Renal cortical epithelial cell (primary cell): ENCODE data around the gene SPIRE1. TPM values are rescaled to one million over a fixed set of nuclear protein-coding genes. Genes with fewer than 3 reads are reported as not detected.
"Not testable (repeated sequence)": the region's sequence is repeated elsewhere in the genome, so short reads cannot be mapped to it uniquely, and the experiment has no call there.

Source experiments
- DNase-seq: peaks from one replicate; pipeline ENCODE4 v3.0.0-alpha.2; 2011; ENCODE audit warnings: low read depth
- total RNA-seq: library from RNA; depleted of rRNA; stranded (reverse); fragments of >200 nt; gene quantifications from 2 replicates; pipeline ENCODE4 v1.2.3, GENCODE V29; 2014

Gene SPIRE1
- total RNA-seq, 1 donor from 2014 or later = 45.9 TPM

GRCh38 chr18:12645751-12646203, 12.1 kb downstream of the SPIRE1 start:
- peak; percentile 56 for DNase-seq

- no peak for DNase-seq
Observed at GRCh38 chr18:12645254-12645653, 12.7 kb downstream of the SPIRE1 start.

GRCh38 chr18:12643756-12644155, 14.2 kb downstream of the SPIRE1 start:
- DNase-seq = not testable (repeated sequence)

DNA sequence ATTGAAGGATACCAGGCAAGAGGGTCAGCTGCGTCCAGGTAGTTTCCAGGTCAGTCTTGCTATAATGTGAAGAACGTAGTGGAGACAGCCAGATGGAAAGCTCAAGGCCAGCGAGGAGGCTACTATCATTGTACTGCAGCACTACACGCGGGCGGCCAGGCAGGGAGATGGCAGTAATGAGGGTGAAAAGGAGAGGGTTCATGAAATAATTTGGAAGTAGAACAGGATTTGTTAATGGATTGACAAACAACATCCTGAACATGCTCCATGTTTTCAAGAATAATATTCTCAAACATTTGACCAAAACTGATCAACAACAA, 17.1 kb downstream of the SPIRE1 start:
- DNase-seq = no peak

- DNase-seq = peak; percentile 76
Observed at GRCh38 chr18:12639990-12640880, 17.7 kb downstream of the SPIRE1 start.

DNA sequence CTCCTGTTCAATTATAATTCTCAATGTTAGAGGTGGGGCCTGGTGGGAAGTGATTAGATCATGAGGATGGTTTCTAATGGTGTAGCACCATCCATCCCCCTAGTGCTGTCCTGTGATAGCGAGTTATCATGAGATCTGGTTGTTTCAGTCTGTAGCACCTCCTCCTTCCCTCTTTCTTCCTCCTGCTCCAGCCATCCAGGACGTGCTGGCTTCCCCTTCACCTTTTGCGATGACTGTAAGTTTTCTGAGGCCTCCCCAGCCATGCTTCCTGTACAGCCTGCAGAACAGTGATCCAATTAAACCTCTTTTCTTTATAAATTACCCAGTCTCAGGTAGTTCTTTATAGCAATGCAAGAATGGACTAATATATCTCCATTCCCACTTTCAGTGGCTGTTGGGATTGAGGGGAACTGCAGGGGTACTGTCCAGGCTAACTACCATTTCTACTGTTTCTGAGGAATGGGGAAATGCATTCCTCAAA, 19.2 kb downstream of the SPIRE1 start:
- DNase-seq = no peak

DNA sequence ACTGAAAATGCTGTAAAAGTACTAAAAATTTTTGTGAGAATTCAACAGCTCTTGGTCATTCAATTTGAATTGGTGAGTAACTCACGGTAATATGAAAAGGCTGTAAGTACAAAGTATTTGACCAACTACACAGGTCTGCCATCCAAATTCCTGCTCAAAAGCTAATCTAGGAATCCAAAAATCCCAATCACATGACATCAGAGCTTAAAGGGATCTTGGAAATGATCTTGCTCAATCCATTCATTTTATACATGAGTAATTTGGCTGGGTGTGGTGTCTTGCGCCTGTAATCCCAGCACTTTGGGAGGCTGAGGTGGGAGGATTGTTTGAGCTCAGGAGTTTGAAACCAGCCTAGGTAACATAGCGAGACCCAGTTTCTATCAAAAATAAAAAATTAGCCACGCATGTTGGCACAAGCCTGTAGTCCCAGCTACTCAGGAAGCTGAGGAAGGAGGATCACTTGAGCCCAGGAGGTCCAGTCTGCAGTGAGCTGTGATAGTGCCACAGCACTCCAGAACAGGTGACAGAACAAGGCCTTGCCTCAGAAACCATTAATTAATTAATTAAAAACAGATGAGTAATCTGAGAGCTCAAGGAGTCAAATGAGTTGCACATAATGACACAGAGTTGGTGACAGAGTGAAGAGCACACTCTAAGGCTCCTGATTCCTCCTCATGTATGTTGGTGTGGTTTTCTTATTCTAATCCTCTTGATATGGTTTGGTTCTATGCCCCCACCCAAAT, 19.8 kb downstream of the SPIRE1 start:
- DNase-seq = no peak

DNA sequence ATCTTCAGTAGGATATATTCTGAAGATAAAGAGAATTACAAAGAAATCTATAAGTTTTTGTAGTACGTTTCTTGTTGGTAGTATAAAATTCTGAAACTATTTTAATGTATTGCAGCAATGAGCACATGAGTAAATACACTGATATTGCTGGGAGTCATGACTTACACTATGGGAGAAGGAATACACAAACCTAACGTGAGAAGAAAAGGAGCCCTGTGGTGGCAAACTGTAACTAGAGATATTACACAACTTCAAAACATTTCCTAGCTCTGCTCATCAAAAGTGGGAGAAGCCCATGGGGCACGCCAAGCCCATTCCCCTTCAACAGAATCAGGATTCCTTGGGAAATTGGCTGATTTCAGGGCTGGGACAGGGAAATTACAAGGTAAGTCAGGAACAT, 20.5 kb downstream of the SPIRE1 start:
- DNase-seq = no peak

DNA sequence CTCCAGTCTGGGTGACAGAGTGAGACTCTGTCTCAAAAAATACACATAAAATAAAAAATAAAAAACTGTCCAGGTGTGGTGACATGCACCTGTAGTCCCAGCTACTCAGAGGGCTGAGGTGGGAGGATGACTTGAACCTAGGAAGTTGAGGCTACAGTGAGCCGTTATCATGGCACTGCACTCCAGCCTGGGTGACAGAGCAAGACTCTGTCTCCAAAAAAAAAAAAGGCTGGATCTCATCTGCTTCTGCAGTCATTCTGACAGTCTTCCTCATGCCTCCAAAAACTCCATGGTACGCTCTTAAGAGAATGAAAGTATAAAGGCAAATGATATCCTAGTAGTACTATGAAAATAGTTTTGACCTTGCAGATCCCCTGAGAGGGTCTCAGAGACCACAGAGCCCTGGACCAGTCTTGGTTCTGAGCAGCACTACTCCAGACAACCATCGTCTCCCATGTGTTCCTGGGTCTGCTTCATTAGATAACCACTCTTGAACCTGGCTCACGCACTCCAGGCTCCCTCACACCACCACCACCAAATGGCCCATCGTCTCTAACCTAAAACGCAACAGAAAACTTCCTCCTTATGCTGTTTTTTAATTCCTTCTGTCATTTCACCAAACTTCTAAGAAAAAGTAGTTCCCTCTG, 26.0 kb downstream of the SPIRE1 start:
- DNase-seq = no peak

DNA sequence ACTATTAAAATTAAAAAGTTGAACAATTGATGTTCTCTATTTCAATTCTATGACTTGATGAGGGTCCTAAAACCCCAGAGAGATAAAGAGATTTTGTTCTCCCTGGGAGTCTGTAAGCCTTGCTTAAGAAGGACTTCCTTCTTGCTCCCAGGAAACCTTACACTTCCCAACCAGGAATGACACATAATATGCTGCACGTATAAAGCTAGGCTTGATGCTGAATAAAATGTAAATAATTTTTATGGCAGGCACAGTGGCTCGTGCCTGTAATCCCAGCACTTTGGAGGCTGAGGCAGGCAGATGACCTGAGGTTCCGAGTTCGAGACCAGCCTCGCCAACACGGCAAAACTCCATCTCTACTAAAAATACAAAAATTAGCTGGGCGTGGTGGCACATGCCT, 27.8 kb downstream of the SPIRE1 start:
- peak; percentile 58 for DNase-seq

DNA sequence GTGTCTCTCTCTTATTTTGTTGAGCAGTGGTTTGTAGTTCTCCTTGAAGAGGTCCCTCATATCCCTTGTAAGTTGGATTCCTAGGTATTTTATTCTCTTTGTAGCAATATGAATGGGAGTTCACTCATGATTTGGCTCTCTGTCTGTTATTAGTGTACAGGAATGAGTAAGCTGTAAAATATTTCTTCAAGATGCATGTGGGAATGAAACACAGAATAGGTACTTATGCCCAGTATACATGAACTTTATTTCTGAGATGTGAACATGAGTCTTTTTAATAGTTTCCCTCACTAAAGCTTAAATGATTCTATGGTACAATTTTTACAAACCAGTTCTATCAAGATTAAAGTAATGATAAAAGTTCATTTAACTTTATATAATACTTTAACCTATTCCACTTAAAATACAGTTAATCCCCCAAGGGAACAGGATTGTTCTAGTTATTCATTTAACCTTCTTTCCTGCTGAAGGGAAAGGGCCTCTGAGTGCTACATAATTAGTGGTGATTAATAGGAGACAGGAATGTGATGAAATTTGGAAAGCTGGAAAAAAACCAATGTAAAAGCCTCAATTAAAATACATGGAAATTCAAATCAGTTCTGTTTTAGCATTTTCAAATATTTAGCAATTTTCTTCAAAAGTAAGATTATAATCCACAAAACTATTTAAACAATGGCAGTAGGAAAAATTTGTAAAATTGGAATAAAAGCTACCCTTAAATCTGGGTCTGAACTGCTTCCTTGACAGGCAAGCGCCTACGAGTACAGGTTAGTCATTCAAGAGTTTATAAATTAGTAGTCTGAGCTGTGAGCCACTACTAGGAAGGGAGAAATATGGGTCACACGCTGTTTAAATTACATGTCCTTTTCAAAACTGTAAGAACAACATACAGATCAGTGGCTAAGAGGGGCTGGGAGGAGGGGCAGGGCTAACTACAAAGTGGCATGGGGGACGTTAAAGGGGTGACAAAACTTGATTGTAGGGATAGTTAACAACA, 28.9 kb downstream of the SPIRE1 start:
- DNase-seq = peak; percentile 93

GRCh38 chr18:12627199-12627598, 30.7 kb downstream of the SPIRE1 start:
- not testable (repeated sequence) for DNase-seq

- DNase-seq = peak; percentile 75
Observed at GRCh38 chr18:12625241-12625640, 32.7 kb downstream of the SPIRE1 start.

DNA sequence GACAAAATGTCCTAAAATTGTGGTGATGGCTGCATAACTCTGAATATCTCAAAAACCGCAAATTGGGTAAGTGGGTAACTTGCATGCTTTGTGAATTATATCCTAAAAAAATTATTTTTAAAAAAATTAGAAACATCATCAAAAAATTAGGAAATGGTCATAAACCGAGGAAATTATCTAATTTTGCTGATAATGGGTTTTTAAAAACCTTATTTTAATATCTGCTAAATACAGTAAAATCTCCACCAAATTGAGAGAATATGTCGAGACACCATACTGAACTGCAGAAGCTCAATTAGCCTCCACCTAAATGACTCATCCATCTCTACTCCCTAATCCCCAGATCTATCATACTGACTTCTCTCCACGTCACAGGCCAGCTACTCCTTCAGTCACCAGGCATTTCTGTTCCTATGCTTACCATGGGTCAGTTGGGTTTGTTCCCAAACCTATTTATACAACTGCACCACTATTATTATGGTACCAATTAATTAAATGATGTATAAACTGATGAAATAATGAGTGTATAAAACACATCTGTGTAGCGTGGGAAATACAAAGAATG, 36.1 kb downstream of the SPIRE1 start:
- no peak for DNase-seq

- no peak for DNase-seq
Observed at GRCh38 chr18:12615748-12616147, 42.2 kb downstream of the SPIRE1 start.

DNA sequence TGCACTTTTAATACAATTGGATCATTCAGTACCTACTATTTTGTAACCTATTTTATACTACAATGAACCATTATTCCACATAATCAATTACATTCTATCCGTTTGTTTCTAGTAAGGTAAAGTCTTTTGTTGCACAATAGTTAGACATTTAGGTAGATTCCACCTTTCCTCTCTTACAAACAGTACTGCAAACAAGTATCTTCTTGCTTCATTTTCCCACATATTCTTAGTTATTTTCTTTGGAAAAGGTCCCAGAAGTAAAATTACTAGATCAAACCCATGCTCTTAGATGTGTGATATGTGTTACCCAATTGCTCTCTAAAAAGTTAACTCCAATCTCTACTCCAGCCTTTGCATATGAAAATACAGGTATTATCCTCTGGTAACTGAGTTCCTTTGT, 49.6 kb downstream of the SPIRE1 start:
- DNase-seq = peak; percentile 87

DNA sequence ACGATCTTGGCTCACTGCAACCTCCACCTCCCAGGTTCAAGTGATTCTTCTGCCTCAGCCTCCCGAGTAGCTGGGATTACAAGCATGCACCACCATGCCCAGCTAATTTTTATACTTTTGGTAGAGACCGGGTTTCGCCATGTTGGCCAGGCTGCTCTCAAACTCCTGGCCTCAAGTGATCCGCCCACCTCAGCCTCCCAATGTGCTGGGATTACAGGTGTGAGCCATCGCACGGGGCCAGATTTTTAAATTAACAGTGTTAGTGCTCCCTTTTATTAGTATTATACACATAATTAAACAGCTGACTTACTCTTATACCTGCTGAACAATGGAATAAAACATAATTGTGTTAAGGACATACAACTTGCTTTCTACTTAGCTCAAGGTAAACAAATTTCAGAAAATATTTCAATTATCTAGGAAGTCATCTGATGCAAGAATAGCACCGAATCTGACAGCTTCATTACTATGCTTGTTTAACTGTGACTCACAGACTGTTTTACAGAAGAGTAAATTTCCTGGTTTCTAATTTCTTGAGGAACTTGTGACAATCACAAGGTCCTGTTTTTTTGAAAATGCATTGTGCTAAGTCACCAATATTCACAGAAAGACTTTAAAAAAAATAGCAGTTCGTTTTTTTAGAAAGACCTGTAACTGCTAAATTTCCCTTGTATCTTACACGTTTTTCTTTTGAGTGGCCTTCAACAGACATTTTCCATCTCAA, 51.2 kb downstream of the SPIRE1 start:
- peak; percentile 98 for DNase-seq

GRCh38 chr18:12604445-12605007, 53.4 kb downstream of the SPIRE1 start:
- no peak for DNase-seq

DNA sequence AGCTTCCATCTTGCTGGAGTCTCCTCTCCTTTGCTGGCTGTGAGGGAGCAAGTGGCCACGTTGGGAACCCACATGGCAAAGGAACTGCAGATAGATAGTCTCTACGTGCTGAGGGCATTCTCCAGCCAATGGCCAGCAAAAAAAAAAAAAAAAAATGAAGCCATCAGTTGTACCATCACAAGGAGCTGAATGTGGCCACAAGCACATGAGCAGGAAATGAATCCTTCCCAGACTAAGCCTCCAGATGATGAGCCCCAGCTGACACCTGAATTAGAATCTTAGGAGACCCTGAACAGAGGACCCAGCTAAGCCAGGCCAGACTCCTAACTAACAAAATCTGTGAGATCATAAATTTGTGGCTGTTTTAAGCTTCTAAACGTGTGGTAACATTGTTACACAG, 57.9 kb downstream of the SPIRE1 start:
- DNase-seq = no peak

DNA sequence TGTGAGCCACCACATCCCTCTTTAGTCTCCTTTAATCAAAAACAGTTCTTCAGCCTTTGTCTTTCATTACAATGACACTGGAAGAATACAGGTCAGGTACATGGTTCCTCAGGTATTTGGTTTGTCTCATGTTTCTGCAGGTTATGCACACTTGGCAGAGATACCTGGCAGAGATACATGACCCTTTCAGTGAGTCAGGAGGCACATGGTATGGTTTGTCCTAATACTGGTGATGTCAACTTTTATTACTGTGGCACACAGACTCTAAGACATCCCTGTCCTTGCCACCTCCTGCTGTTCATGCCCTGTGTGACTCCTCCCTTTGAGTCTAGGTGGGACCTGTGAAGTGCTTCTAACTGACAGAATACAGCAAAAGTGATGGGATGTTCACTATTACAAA, 58.4 kb downstream of the SPIRE1 start:
- peak; percentile 39 for DNase-seq
